Measurements from ENCODE around the gene PHPT1.

GRCh38 chr9:136860933-136861873 lies 12.0 kb downstream of the PHPT1 start:
- TF ChIP-seq, protein P1, sequence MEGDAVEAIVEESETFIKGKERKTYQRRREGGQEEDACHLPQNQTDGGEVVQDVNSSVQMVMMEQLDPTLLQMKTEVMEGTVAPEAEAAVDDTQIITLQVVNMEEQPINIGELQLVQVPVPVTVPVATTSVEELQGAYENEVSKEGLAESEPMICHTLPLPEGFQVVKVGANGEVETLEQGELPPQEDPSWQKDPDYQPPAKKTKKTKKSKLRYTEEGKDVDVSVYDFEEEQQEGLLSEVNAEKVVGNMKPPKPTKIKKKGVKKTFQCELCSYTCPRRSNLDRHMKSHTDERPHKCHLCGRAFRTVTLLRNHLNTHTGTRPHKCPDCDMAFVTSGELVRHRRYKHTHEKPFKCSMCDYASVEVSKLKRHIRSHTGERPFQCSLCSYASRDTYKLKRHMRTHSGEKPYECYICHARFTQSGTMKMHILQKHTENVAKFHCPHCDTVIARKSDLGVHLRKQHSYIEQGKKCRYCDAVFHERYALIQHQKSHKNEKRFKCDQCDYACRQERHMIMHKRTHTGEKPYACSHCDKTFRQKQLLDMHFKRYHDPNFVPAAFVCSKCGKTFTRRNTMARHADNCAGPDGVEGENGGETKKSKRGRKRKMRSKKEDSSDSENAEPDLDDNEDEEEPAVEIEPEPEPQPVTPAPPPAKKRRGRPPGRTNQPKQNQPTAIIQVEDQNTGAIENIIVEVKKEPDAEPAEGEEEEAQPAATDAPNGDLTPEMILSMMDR (conservative IDR thresholded peaks at IDR 0.05; ENCODE audit: low read depth in 2 of 2): no peak
- TF ChIP-seq POLR2AphosphoS5 (IDR thresholded peaks at IDR 0.05; ENCODE audit: low read depth) (no peak), EZH2phosphoT487 (IDR thresholded peaks at IDR 0.05; ENCODE audit: unreplicated experiment) (no peak), CREB1 (CRISPR knock-in tag; IDR thresholded peaks at IDR 0.05; ENCODE audit: low read depth) (no peak), EZH2 (IDR thresholded peaks at IDR 0.05; ENCODE audit: low read depth, unreplicated experiment) (no peak), REST (IDR thresholded peaks at IDR 0.05; ENCODE audit: unreplicated experiment) (no peak), JUNB (IDR thresholded peaks at IDR 0.05; ENCODE audit: unreplicated experiment) (no peak), STAT1 (IDR thresholded peaks at IDR 0.05; ENCODE audit: unreplicated experiment) (no peak), NANOG (IDR thresholded peaks at IDR 0.05; ENCODE audit: borderline replicate concordance) (no peak), ZNF331 (CRISPR knock-in tag; IDR thresholded peaks at IDR 0.05; ENCODE audit: low read depth) (no peak)
- TF ChIP-seq, protein P2, sequence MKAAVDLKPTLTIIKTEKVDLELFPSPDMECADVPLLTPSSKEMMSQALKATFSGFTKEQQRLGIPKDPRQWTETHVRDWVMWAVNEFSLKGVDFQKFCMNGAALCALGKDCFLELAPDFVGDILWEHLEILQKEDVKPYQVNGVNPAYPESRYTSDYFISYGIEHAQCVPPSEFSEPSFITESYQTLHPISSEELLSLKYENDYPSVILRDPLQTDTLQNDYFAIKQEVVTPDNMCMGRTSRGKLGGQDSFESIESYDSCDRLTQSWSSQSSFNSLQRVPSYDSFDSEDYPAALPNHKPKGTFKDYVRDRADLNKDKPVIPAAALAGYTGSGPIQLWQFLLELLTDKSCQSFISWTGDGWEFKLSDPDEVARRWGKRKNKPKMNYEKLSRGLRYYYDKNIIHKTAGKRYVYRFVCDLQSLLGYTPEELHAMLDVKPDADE (IDR thresholded peaks at IDR 0.05): no peak

All from GM23338 (cell line).